ENCODE data around the gene TRIM45.

Gene TRIM45

DNA sequence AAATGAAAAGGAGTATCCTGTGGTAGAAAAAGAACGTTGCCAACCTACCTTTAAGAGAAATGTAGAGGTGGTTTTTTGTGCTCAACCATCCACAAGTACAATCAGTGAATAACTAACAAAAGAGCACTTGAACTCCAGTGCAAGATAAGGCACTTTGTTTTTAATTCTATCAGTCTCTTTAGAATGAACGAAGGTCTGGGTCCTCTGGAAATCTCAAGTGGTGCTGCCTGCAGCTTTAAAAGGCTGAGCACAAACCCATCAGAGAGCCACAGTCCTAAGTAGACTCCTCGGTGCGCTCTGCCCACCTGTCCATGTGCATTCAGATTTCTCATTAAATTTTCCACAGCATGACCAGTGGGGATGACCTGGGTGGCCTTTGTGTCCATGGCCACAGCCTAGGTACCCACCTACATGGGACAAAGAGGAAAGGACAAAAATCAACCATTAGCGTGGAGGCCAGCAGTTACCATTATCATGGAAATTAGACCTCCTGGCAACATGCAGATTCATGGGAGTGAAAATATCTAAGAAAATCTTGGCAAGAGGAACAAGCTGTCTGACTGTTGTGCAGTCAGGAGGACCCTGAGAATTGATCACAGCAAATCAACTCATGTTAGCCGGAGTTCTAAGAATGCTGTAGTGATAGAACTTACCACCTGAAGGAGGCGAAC is 9.4 kb downstream of the TRIM45 start:
- Histone ChIP-seq H2BK5ac (ENCODE audit: low read depth, low read length, poor library complexity, severe bottlenecking) (no peak overlapping the region), H2BK12ac (ENCODE audit: low read length in 2 of 2) (no peak overlapping the region), H3K79me1 (replicated peaks; ENCODE audit: low read length, poor library complexity, severe bottlenecking) (no peaks in the 10 kb centered on the region), H3K4ac (ENCODE audit: low read depth in 1 of 2, low read length in 2 of 2) (no peak overlapping the region), H2AK5ac (ENCODE audit: low read length, severe bottlenecking) (no peak overlapping the region), H3K18ac (ENCODE audit: low read depth in 1 of 2, low read length in 2 of 2) (no peak overlapping the region), H3K27me3 (ENCODE audit: control insufficient read depth in 1 of 2, insufficient read depth in 1 of 2, low read length in 2 of 2) (no peaks in the 10 kb centered on the region), H2AFZ (ENCODE audit: low read depth, low read length) (no peak overlapping the region), H3K9me3 (ENCODE audit: control insufficient read depth, low read length) (no peaks in the 10 kb centered on the region), H2BK15ac (ENCODE audit: low read depth, poor library complexity, severe bottlenecking) (no peak overlapping the region), H3K4me2 (ENCODE audit: low read length, poor library complexity, severe bottlenecking) (no peak overlapping the region), H3K14ac (ENCODE audit: low read length in 2 of 2) (no peak overlapping the region), H4K8ac (ENCODE audit: low read length) (no peak overlapping the region), H4K91ac (ENCODE audit: low read length) (no peak overlapping the region), H3K4me1 (ENCODE audit: control insufficient read depth, insufficient read depth, low read depth, low read length) (no peaks in the 10 kb centered on the region), H3K9ac (ENCODE audit: low read length) (no peak overlapping the region), H2BK120ac (ENCODE audit: low read depth, low read length) (no peak overlapping the region), H3K27ac (ENCODE audit: low read length, poor library complexity, severe bottlenecking) (no peak overlapping the region), H3K4me3 (ENCODE audit: insufficient read depth in 1 of 2, low read depth in 1 of 2, low read length in 2 of 2) (no peak overlapping the region), H3K36me3 (ENCODE audit: control insufficient read depth in 1 of 2, insufficient read depth in 2 of 2, low read depth in 1 of 2, low read length in 2 of 2) (peaks cover 3 to 5% of the 10 kb centered on the region in 2 experiments), H3K23ac (ENCODE audit: low read length in 2 of 2) (no peak overlapping the region)
- DNase-seq, result no peak
- 86% methylated on average over 6 of the region's 7 CpGs for WGBS

DNA sequence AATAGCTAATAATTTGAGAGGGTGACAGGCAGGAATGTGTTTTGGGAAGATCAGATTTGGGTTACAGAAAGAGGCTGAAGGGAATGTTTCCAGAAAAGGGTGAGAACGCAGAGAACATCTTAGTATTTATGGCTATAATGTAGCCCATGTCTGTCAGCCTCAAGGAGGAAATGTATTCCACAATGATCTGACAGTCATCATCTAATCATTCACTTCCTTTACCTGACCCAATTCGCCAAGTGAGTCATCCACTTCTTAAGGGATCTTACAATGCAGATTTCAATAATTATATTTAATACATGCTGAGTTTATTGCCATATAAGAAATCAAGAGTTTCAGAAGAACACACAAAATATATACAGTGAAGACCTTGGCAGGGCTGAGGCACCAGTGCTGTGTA is 10.8 kb downstream of the TRIM45 start:
- Histone ChIP-seq H3K18ac (ENCODE audit: low read depth in 1 of 2, low read length in 2 of 2) (no peak overlapping the region), H3K4me2 (ENCODE audit: low read length, poor library complexity, severe bottlenecking) (no peak overlapping the region), H3K14ac (ENCODE audit: low read length in 2 of 2) (no peak overlapping the region), H3K9ac (ENCODE audit: low read length) (no peak overlapping the region), H3K4me3 (ENCODE audit: insufficient read depth in 1 of 2, low read depth in 1 of 2, low read length in 2 of 2) (no peak overlapping the region), H3K4ac (ENCODE audit: low read depth in 1 of 2, low read length in 2 of 2) (no peak overlapping the region), H2BK120ac (ENCODE audit: low read depth, low read length) (no peak overlapping the region), H3K79me1 (replicated peaks; ENCODE audit: low read length, poor library complexity, severe bottlenecking) (no peaks in the 10 kb centered on the region), H4K91ac (ENCODE audit: low read length) (no peak overlapping the region), H3K27ac (ENCODE audit: low read length, poor library complexity, severe bottlenecking) (no peak overlapping the region), H4K8ac (ENCODE audit: low read length) (no peak overlapping the region), H3K23ac (ENCODE audit: low read length in 2 of 2) (no peak overlapping the region), H3K9me3 (ENCODE audit: control insufficient read depth, low read length) (no peaks in the 10 kb centered on the region), H3K36me3 (ENCODE audit: control insufficient read depth in 1 of 2, insufficient read depth in 2 of 2, low read depth in 1 of 2, low read length in 2 of 2) (peaks cover 5 to 8% of the 10 kb centered on the region in 2 experiments), H2BK12ac (ENCODE audit: low read length in 2 of 2) (no peak overlapping the region), H2AFZ (ENCODE audit: low read depth, low read length) (no peak overlapping the region), H2BK15ac (ENCODE audit: low read depth, poor library complexity, severe bottlenecking) (no peak overlapping the region), H2AK5ac (ENCODE audit: low read length, severe bottlenecking) (no peak overlapping the region), H3K4me1 (ENCODE audit: control insufficient read depth, insufficient read depth, low read depth, low read length) (no peaks in the 10 kb centered on the region), H3K27me3 (ENCODE audit: control insufficient read depth in 1 of 2, insufficient read depth in 1 of 2, low read length in 2 of 2) (no peaks in the 10 kb centered on the region), H2BK5ac (ENCODE audit: low read depth, low read length, poor library complexity, severe bottlenecking) (no peak overlapping the region)
- 76% methylated on average over 2 of the region's 2 CpGs for WGBS
- DNase-seq, result no peak

DNA sequence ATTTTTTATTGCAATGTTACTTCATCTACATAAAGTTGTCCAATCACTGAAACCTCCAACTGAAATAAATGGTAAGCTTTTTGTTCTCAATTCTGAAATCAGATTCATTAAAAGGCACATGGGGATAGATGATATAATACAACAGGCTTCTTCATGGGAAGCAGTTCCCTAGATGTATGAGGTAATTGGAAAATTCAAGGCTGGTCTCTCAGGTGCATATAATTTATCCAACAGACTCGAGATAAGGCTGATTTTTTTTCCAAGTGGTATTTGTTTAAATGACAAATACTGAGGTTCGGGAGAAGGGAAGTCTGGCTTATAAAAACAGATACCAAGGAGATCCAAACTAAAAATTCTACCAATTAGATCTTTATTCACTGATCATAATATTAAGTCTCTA is 14.2 kb downstream of the TRIM45 start:
- no peak overlapping the region for H2BK12ac ChIP-seq (ENCODE audit: low read length in 2 of 2)
- no peak overlapping the region for H2BK15ac ChIP-seq (ENCODE audit: low read depth, poor library complexity, severe bottlenecking)
- no peak overlapping the region for H2AK5ac ChIP-seq (ENCODE audit: low read length, severe bottlenecking)
- no peak overlapping the region for H4K91ac ChIP-seq (ENCODE audit: low read length)
- DNase-seq, result no peak
- no peaks in the 10 kb centered on the region for H3K27me3 ChIP-seq (ENCODE audit: control insufficient read depth in 1 of 2, insufficient read depth in 1 of 2, low read length in 2 of 2)
- peaks cover 3% of the 10 kb centered on the region for H3K79me1 ChIP-seq (replicated peaks; ENCODE audit: low read length, poor library complexity, severe bottlenecking)
- no peak overlapping the region for H3K27ac ChIP-seq (ENCODE audit: low read length, poor library complexity, severe bottlenecking)
- no peak overlapping the region for H2BK5ac ChIP-seq (ENCODE audit: low read depth, low read length, poor library complexity, severe bottlenecking)
- no peak overlapping the region for H4K8ac ChIP-seq (ENCODE audit: low read length)
- H2BK120ac ChIP-seq (ENCODE audit: low read depth, low read length), result no peak overlapping the region
- no peaks in the 10 kb centered on the region for H3K9me3 ChIP-seq (ENCODE audit: control insufficient read depth, low read length)
- no CpG with 5 or more reads among the region's 2 CpGs for WGBS
- H3K14ac ChIP-seq (ENCODE audit: low read length in 2 of 2), result no peak overlapping the region
- no peak overlapping the region for H3K9ac ChIP-seq (ENCODE audit: low read length)
- no peaks in the 10 kb centered on the region for H3K4me1 ChIP-seq (ENCODE audit: control insufficient read depth, insufficient read depth, low read depth, low read length)
- H3K4me2 ChIP-seq (ENCODE audit: low read length, poor library complexity, severe bottlenecking), result no peak overlapping the region
- H3K36me3 ChIP-seq (ENCODE audit: control insufficient read depth in 1 of 2, insufficient read depth in 2 of 2, low read depth in 1 of 2, low read length in 2 of 2), result peaks cover 0 to 15% of the 10 kb centered on the region in 2 experiments
- no peak overlapping the region for H3K18ac ChIP-seq (ENCODE audit: low read depth in 1 of 2, low read length in 2 of 2)
- no peak overlapping the region for H3K4me3 ChIP-seq (ENCODE audit: insufficient read depth in 1 of 2, low read depth in 1 of 2, low read length in 2 of 2)
- H3K4ac ChIP-seq (ENCODE audit: low read depth in 1 of 2, low read length in 2 of 2), result no peak overlapping the region
- no peak overlapping the region for H3K23ac ChIP-seq (ENCODE audit: low read length in 2 of 2)
- no peak overlapping the region for H2AFZ ChIP-seq (ENCODE audit: low read depth, low read length)

DNA sequence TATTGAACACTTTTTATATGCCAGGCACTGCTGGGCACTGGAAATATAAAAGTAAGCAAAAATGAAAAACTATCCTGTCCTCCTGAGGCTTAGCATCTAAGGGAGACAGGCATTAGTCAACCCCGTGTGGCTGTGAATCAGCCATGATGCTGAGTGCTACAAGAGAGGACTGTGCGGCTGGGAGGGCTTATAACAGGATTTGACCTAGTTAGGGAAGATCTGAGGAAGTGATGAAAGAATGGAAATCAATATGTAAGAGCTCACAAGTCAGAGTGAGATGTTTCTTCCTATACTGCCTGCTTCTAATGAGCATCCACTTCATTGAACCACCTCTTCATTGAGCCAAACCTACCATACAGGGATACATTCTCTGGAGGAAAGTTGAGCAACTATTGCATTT is 15.1 kb downstream of the TRIM45 start:
- Histone ChIP-seq H3K4me2 (ENCODE audit: low read length, poor library complexity, severe bottlenecking) (no peak overlapping the region), H2BK5ac (ENCODE audit: low read depth, low read length, poor library complexity, severe bottlenecking) (no peak overlapping the region), H2BK12ac (ENCODE audit: low read length in 2 of 2) (no peak overlapping the region), H2AK5ac (ENCODE audit: low read length, severe bottlenecking) (no peak overlapping the region), H3K79me1 (replicated peaks; ENCODE audit: low read length, poor library complexity, severe bottlenecking) (peaks cover 3% of the 10 kb centered on the region), H3K14ac (ENCODE audit: low read length in 2 of 2) (no peak overlapping the region), H3K4ac (ENCODE audit: low read depth in 1 of 2, low read length in 2 of 2) (no peak overlapping the region), H2BK15ac (ENCODE audit: low read depth, poor library complexity, severe bottlenecking) (no peak overlapping the region), H3K23ac (ENCODE audit: low read length in 2 of 2) (no peak overlapping the region), H3K18ac (ENCODE audit: low read depth in 1 of 2, low read length in 2 of 2) (no peak overlapping the region), H3K9me3 (ENCODE audit: control insufficient read depth, low read length) (no peaks in the 10 kb centered on the region), H3K27me3 (ENCODE audit: control insufficient read depth in 1 of 2, insufficient read depth in 1 of 2, low read length in 2 of 2) (no peaks in the 10 kb centered on the region), H3K36me3 (ENCODE audit: control insufficient read depth in 1 of 2, insufficient read depth in 2 of 2, low read depth in 1 of 2, low read length in 2 of 2) (peaks cover 0 to 21% of the 10 kb centered on the region in 2 experiments), H4K8ac (ENCODE audit: low read length) (no peak overlapping the region), H2BK120ac (ENCODE audit: low read depth, low read length) (no peak overlapping the region), H3K4me1 (ENCODE audit: control insufficient read depth, insufficient read depth, low read depth, low read length) (no peaks in the 10 kb centered on the region), H3K9ac (ENCODE audit: low read length) (no peak overlapping the region), H3K27ac (ENCODE audit: low read length, poor library complexity, severe bottlenecking) (no peak overlapping the region), H2AFZ (ENCODE audit: low read depth, low read length) (no peak overlapping the region), H4K91ac (ENCODE audit: low read length) (no peak overlapping the region), H3K4me3 (ENCODE audit: insufficient read depth in 1 of 2, low read depth in 1 of 2, low read length in 2 of 2) (no peak overlapping the region)
- no peak for DNase-seq
- WGBS, result 100% methylated on average over 2 of the region's 2 CpGs

Data from mesenchymal stem cell (in vitro differentiated cells and primary cell).